Mesothelial cell of epicardium (in vitro differentiated cells): ENCODE data around the gene RAP1GAP2. TPM values are rescaled to one million over a fixed set of nuclear protein-coding genes. Genes with fewer than 3 reads are reported as not detected.
A peak's percentile ranks its signal among the peaks of the same experiment; 100 is the strongest.

Experiments
- DNase-seq, 2 experiments: peaks; one replicate each; pipeline ENCODE4 v3.0.0; 2021; ENCODE audit warnings: low spot score in 2 of 2; ENCODE audit not compliant: unreplicated experiment in 2 of 2
- H3K27ac Mint-ChIP-seq: 2 replicates; pipeline ENCODE4 v1.8.0; 2021; ENCODE audit warnings: mixed read lengths
- H3K27me3 Mint-ChIP-seq: 2 replicates; pipeline ENCODE4 v1.8.0; 2021; ENCODE audit warnings: low read depth, mixed read lengths
- H3K36me3 Mint-ChIP-seq: 2 replicates; pipeline ENCODE4 v1.8.0; 2021; ENCODE audit warnings: mixed read lengths
- H3K4me1 Mint-ChIP-seq: 2 replicates; pipeline ENCODE4 v1.8.0; 2021; ENCODE audit warnings: mixed read lengths
- H3K4me3 Mint-ChIP-seq: 2 replicates; pipeline ENCODE4 v1.8.0; 2021; ENCODE audit warnings: mild to moderate bottlenecking, moderate library complexity, mixed read lengths
- H3K9me3 Mint-ChIP-seq: 2 replicates; pipeline ENCODE4 v1.8.0; 2021; ENCODE audit warnings: mixed read lengths
- CTCF ChIP-seq: fragments of 200-600 bp; sonication (generic); IDR thresholded peaks from one replicate; pipeline ENCODE4 v1.5.0; 2021; ENCODE audit warnings: antibody characterized with exemption; ENCODE audit not compliant: unreplicated experiment
- total RNA-seq: library from RNA; stranded (reverse); gene quantifications from 3 replicates; pipeline ENCODE4 v1.2.1, GENCODE V29; 2021

Gene RAP1GAP2
- total RNA-seq, 1 donor from 2014 or later, result 7.1 TPM

- Mint-ChIP-seq H3K9me3 (no peaks in the 10 kb centered on the region), H3K4me1 (peaks cover 17% of the 10 kb centered on the region)
These were observed 129.9 kb downstream of the RAP1GAP2 start for GRCh38 chr17:2926019-2926650.

GRCh38 chr17:2928294-2928890 is 132.2 kb downstream of the RAP1GAP2 start:
- Mint-ChIP-seq H3K27ac (no peak overlapping the region), H3K4me1 (peaks cover 22% of the 10 kb centered on the region), H3K9me3 (no peaks in the 10 kb centered on the region)

More at GRCh38 chr17:2926019-2926650, 129.9 kb downstream of the RAP1GAP2 start:
- Mint-ChIP-seq H3K36me3 (no peaks in the 10 kb centered on the region), H3K27me3 (no peaks in the 10 kb centered on the region), H3K4me3 (no peak overlapping the region), H3K27ac (peak overlapping the region; percentile 68)
- TF ChIP-seq CTCF, result no peak
- no peak for DNase-seq

GRCh38 chr17:2929881-2930533 is 133.8 kb downstream of the RAP1GAP2 start:
- Mint-ChIP-seq H3K4me1 (peaks cover 13% of the 10 kb centered on the region), H3K4me3 (no peak overlapping the region), H3K27ac (no peak overlapping the region), H3K27me3 (no peaks in the 10 kb centered on the region), H3K36me3 (no peaks in the 10 kb centered on the region), H3K9me3 (no peaks in the 10 kb centered on the region)
- DNase-seq, result peak in 1 of 2 experiments; percentile 53
- TF ChIP-seq CTCF, result peak; percentile 78

More at GRCh38 chr17:2928294-2928890, 132.2 kb downstream of the RAP1GAP2 start:
- Mint-ChIP-seq H3K27me3 (no peaks in the 10 kb centered on the region), H3K4me3 (no peak overlapping the region), H3K36me3 (no peaks in the 10 kb centered on the region)
- no peak for TF ChIP-seq CTCF
- no peak for DNase-seq

DNA sequence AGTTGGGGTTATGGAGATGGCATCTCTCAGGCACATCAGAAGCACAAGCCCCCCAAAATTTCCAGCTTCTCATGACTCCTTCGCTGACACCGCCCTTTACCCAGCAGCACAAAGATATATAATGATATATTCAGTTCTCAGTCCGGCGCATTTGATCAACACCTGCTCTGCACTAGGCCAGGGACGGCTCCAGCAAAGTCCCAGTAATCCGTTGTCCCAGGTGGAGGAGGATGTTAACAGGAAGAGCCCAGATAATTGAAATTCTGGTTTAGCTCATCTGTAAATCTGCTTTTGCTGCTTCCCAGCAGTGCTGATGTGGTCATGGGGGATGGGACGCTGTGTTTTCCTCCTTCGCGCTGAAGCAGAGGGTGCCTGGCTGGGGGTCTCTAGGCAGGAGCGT is 135.6 kb downstream of the RAP1GAP2 start:
- H3K4me1 Mint-ChIP-seq, result peaks cover 5% of the 10 kb centered on the region

DNA sequence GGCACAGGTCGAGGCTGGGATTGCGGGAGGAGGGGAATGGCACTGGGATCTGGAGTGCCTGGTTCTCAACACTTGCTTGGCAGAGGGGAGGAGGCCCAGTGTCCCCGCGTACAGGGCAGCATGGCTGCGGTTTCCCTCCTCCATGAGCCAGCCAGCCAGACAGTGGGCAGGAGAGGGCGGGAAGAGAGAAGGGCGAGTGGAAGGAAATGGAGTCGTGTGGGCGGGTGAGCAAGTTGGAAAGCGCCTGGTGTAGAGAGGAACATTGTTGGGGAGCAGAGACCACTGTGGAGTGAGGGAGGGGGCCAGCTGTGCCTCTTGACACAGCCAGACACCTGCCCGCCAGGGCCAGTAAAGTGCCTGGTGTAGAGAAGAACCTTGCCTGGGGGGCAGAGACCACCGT is 136.7 kb downstream of the RAP1GAP2 start:
- H3K27ac Mint-ChIP-seq, result no peak overlapping the region
- no peak for DNase-seq

More for the DNA sequence above, 135.6 kb downstream of the RAP1GAP2 start:
- TF ChIP-seq CTCF, result no peak
- no peaks in the 10 kb centered on the region for H3K27me3 Mint-ChIP-seq
- no peak for DNase-seq
- no peak overlapping the region for H3K27ac Mint-ChIP-seq
- H3K9me3 Mint-ChIP-seq, result no peaks in the 10 kb centered on the region
- no peaks in the 10 kb centered on the region for H3K36me3 Mint-ChIP-seq
- no peak overlapping the region for H3K4me3 Mint-ChIP-seq

More for the DNA sequence above, 136.7 kb downstream of the RAP1GAP2 start:
- H3K27me3 Mint-ChIP-seq, result no peaks in the 10 kb centered on the region
- H3K36me3 Mint-ChIP-seq, result no peaks in the 10 kb centered on the region
- H3K4me3 Mint-ChIP-seq, result no peak overlapping the region
- no peaks in the 10 kb centered on the region for H3K9me3 Mint-ChIP-seq
- no peak for TF ChIP-seq CTCF
- H3K4me1 Mint-ChIP-seq, result peaks cover 5% of the 10 kb centered on the region
